Measurements from ENCODE around the gene TBC1D28. TPM values are rescaled to one million over a fixed set of nuclear protein-coding genes. Genes with fewer than 3 reads are reported as not detected.
"Not testable (repeated sequence)": the region's sequence is repeated elsewhere in the genome, so short reads cannot be mapped to it uniquely, and the experiment has no call there.

TBC1D28 gene
- not detected for total RNA-seq
- not detected for polyA plus RNA-seq

- H3K36me3 ChIP-seq (ENCODE audit: insufficient read depth); DNase-seq (ENCODE audit: extremely low spot score); H3K27ac ChIP-seq (ENCODE audit: low read depth); H3K4me3 ChIP-seq (ENCODE audit: low read depth, low read length); H3K4me1 ChIP-seq (ENCODE audit: insufficient read depth): not testable (repeated sequence)
- WGBS: 90% methylated on average over 9 of the region's 9 CpGs
Measured at GRCh38 chr17:18644291-18644690, at the start of gene TBC1D28. Gene TBC1D28, minus strand, starts transcription at chr17:18644391. Its CDS starts 3,039 bp downstream, at chr17:18641352.

- not testable (repeated sequence) for H3K36me3 ChIP-seq (ENCODE audit: insufficient read depth); H3K4me1 ChIP-seq (ENCODE audit: insufficient read depth); H3K27ac ChIP-seq (ENCODE audit: low read depth)
- WGBS: under 1% methylated on average over 3 of the region's 3 CpGs
- H3K4me3 ChIP-seq (ENCODE audit: low read depth, low read length): peak overlapping the region; percentile 38
- DNase-seq (ENCODE audit: extremely low spot score): peak; percentile 2
Measured at GRCh38 chr17:18682668-18683067, 38.5 kb upstream of the TBC1D28 start.

DNA sequence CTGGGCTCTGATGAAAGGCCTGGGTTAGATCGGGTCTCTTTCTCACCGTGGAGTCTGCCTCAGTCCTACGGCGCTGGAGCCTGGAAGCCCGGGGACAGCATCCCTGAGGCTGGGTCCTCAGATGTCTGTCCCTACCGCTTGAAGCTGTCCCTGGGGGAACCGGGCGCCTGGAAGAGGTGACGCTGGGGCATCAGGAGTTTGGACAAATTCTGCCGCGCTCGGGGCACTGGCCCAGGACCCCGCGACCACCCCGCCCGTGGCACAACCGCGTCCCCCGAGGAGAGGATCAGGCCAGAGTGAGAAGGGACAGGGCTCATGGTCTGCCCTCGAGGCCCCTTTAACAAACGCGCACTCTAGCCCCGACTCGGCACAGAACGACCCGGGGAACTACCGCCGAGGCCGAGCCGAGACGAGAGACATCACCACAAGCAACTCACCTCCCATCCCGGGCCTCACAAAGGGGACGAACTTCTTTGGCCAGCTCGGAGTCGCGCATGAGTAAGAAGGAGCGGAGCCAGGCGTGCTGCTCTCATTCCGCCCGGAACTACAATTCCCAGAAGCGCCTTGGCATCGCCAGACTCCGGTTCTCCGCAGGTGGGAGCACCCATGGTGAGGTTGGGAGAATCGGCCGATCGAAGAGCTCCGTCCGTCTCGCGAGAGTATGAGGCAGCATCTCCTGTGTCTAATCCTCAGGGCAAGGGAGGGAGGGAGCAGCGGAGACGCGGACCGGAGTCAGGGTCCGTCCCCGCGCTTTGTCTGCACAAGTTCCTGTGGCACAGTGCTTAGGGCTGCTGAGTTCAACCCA is 37.8 kb upstream of the TBC1D28 start, which contains the start of gene FOXO3B:
TSS of gene FOXO3B (minus strand) at position 548 of the 805 bp plus-strand sequence. CDS start 663 bp downstream, outside the sequence.
- not testable (repeated sequence) for H3K4me1 ChIP-seq (ENCODE audit: insufficient read depth); H3K27ac ChIP-seq (ENCODE audit: low read depth); H3K36me3 ChIP-seq (ENCODE audit: insufficient read depth)
- WGBS: under 1% methylated on average over 54 of the region's 58 CpGs
- DNase-seq (ENCODE audit: extremely low spot score): peak; percentile 94
- peak within 1 kb of the TSS; percentile 38 for H3K4me3 ChIP-seq (ENCODE audit: low read depth, low read length)

- not testable (repeated sequence) for H3K4me1 ChIP-seq (ENCODE audit: insufficient read depth); H3K4me3 ChIP-seq (ENCODE audit: low read depth, low read length); H3K27ac ChIP-seq (ENCODE audit: low read depth); H3K36me3 ChIP-seq (ENCODE audit: insufficient read depth); DNase-seq (ENCODE audit: extremely low spot score)
- 98% methylated on average over 29 of the region's 29 CpGs for WGBS
Measured at GRCh38 chr17:18677381-18677780, 33.2 kb upstream of the TBC1D28 start.

GRCh38 chr17:18676928-18677327 is 32.7 kb upstream of the TBC1D28 start:
- not testable (repeated sequence) for DNase-seq (ENCODE audit: extremely low spot score); H3K36me3 ChIP-seq (ENCODE audit: insufficient read depth); H3K4me3 ChIP-seq (ENCODE audit: low read depth, low read length); H3K4me1 ChIP-seq (ENCODE audit: insufficient read depth); H3K27ac ChIP-seq (ENCODE audit: low read depth)
- 97% methylated on average over 3 of the region's 3 CpGs for WGBS

DNA sequence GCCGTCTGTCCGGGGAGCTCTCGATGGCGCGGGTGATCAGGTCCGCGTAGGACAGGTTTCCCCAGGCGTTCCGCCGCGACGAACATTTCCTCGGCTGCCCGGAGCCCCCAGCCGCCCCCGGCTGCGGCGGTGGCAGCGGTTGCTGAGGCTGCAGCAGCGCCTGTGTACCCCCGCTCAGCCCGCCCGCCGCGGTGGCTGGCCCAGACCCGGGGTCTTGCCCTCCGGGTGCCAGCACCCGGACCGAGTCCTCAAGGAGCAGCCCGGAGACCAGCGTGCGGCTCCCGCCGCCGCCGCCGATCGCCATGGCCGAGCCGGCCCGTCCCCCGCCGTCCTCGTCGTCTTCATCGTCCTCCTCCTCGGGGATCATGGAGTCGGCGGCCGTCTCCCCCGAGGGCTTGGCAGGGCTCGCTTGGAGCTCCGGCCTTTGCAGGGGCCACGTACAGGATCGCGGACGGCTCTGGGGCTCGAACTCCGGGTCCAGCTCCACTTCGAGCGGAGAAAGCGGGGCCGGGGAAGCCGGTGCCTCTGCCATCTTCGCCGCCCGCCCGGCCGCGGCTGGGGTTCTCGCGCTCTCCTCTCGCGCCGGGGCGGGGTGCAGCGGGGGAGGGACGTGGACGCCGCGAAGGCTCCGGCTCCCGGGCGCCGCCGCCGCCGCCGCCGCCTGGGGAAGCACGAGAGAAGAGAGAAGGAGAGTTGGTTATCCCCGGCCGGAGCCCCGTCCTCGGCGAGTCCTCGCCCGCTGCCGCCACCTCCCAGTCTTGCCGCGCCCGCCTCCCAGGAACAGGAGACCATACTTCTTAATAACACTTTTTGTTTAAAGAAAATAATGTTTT is 28.4 kb upstream of the TBC1D28 start:
- WGBS: 96% methylated on average over 81 of the region's 102 CpGs
- H3K4me1 ChIP-seq (ENCODE audit: insufficient read depth); H3K27ac ChIP-seq (ENCODE audit: low read depth); H3K4me3 ChIP-seq (ENCODE audit: low read depth, low read length); H3K36me3 ChIP-seq (ENCODE audit: insufficient read depth); DNase-seq (ENCODE audit: extremely low spot score): not testable (repeated sequence)

DNA sequence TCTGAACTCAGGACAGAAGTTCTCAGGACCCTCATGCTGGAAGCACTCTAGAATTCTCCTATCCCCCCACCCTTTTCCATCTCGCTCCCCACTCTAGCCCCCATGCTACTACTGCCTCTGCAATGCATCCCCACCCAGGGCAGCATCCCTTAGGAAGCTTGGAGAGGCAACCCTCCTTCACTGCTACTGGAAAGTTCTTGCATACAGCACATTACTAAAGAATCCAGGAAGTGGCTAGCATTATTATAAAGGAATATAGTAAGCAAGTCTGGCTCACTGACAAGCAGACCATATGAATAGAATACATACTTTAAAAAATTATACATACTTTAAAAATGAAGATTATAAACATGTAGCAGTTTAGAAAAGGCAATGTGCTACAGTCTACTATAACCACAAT is 24.4 kb upstream of the TBC1D28 start:
- WGBS: 98% methylated on average over 1 of the region's 1 CpG
- not testable (repeated sequence) for H3K27ac ChIP-seq (ENCODE audit: low read depth); H3K36me3 ChIP-seq (ENCODE audit: insufficient read depth); DNase-seq (ENCODE audit: extremely low spot score); H3K4me1 ChIP-seq (ENCODE audit: insufficient read depth); H3K4me3 ChIP-seq (ENCODE audit: low read depth, low read length)

GRCh38 chr17:18667535-18667934 is 23.3 kb upstream of the TBC1D28 start:
- DNase-seq (ENCODE audit: extremely low spot score); H3K4me1 ChIP-seq (ENCODE audit: insufficient read depth); H3K36me3 ChIP-seq (ENCODE audit: insufficient read depth); H3K27ac ChIP-seq (ENCODE audit: low read depth); H3K4me3 ChIP-seq (ENCODE audit: low read depth, low read length): not testable (repeated sequence)
- 99% methylated on average over 3 of the region's 3 CpGs for WGBS

DNA sequence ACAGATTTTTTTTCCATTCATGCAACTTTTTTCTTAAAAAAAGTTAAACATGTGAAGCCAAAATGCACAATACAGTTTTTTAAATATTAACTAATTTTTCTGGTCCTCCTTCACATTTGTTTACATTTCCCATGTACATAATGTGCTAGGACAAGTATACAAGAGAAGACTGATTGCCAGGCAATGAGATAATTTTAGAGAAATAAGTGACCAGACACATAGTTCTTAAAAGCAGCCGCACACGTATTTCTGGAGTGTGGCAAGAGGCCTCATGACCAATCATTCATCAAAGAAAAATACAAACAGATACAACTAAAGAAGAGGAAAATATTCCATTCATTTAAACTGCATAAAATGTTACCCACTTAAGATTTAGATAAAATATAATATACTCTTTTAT is 22.1 kb upstream of the TBC1D28 start:
- H3K27ac ChIP-seq (ENCODE audit: low read depth); H3K36me3 ChIP-seq (ENCODE audit: insufficient read depth); H3K4me3 ChIP-seq (ENCODE audit: low read depth, low read length); H3K4me1 ChIP-seq (ENCODE audit: insufficient read depth); DNase-seq (ENCODE audit: extremely low spot score): not testable (repeated sequence)
- WGBS: 100% methylated on average over 2 of the region's 2 CpGs

DNA sequence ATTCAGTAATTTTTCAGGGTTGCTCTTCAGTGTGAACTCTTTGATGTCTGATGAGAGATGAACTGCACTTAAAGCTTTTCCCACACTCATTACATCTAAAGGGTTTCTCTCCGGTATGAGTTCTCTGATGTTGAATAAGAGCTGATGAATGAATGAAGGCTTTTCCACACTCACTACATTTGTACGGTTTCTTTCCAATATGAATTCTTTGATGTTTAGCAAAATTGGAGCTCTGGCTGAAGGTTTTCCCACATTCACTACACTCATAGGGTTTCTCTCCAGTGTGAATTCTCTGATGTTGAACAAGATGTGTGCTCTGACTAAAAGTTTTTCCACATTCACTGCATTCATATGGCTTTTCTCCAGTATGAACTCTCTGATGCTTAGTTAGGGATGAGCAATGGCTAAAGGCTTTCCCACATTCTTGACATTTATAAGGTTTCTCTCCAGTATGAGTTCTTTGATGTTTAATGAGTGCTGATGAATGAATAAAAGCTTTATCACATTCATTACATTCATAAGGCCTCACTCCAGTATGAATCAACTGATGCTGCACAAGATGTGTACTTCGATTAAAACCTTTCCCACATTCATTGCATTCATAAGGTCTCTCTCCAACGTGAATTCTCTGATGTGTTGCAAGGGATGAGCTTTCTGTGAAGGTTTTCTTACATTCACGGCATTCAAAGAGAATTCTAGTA is 17.9 kb upstream of the TBC1D28 start:
- not testable (repeated sequence) for H3K4me3 ChIP-seq (ENCODE audit: low read depth, low read length); H3K27ac ChIP-seq (ENCODE audit: low read depth); H3K36me3 ChIP-seq (ENCODE audit: insufficient read depth); H3K4me1 ChIP-seq (ENCODE audit: insufficient read depth); DNase-seq (ENCODE audit: extremely low spot score)
- WGBS: 95% methylated on average over 5 of the region's 5 CpGs

DNA sequence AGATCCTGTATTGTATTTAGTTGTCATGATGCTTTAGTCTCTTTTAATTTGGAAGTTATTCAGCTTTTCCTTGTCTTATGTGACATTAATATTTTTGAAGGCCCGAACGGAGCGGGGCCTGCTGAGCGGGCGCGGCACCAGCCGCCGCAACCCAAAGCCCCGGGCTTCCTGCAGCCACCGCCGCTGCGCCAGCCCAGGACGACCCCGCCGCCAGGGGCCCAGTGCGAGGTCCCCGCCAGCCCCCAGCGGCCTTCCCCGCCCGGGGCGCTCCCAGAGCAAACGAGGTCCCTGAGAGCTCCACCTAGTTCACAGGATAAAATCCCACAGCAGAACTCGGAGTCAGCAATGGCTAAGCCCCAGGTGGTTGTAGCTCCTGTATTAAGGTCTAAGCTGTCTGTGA is 5.9 kb upstream of the TBC1D28 start:
- not testable (repeated sequence) for DNase-seq (ENCODE audit: extremely low spot score); H3K4me1 ChIP-seq (ENCODE audit: insufficient read depth); H3K36me3 ChIP-seq (ENCODE audit: insufficient read depth); H3K27ac ChIP-seq (ENCODE audit: low read depth); H3K4me3 ChIP-seq (ENCODE audit: low read depth, low read length)
- WGBS: 51% methylated on average over 23 of the region's 23 CpGs

GRCh38 chr17:18643124-18643523 is 1.1 kb downstream of the TBC1D28 start:
- 75% methylated on average over 4 of the region's 6 CpGs for WGBS

DNA sequence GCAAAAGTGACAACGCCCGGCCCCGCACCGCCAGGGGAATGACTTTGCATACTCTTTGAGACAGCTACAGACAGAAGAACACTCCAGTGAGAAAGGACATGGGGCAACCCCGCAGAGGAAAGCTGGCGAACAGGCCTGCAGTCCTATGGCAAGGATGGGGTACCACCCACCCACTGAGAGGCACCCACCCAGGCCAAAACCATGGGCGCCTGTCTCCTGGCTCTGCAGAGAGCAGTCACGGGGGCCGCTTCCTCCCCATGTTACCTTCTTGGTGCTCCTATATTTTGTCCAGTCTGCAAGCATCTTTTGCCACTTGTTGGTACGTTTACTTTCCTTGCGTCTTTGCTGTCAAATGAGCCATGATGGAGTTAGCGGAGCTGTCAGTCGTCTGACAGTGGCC is 5.8 kb downstream of the TBC1D28 start:
- H3K27ac ChIP-seq (ENCODE audit: low read depth); H3K4me1 ChIP-seq (ENCODE audit: insufficient read depth); DNase-seq (ENCODE audit: extremely low spot score); H3K36me3 ChIP-seq (ENCODE audit: insufficient read depth); H3K4me3 ChIP-seq (ENCODE audit: low read depth, low read length): not testable (repeated sequence)
- 93% methylated on average over 13 of the region's 13 CpGs for WGBS

More at GRCh38 chr17:18643124-18643523, 1.1 kb downstream of the TBC1D28 start:
- not testable (repeated sequence) for H3K36me3 ChIP-seq (ENCODE audit: insufficient read depth); H3K27ac ChIP-seq (ENCODE audit: low read depth); H3K4me1 ChIP-seq (ENCODE audit: insufficient read depth); DNase-seq (ENCODE audit: extremely low spot score); H3K4me3 ChIP-seq (ENCODE audit: low read depth, low read length)

Data from urinary bladder (tissue), 4 donors.